Neural cell (in vitro differentiated cells): ENCODE results near the gene SV2C. TPM values are rescaled to one million over a fixed set of nuclear protein-coding genes. Genes with fewer than 3 reads are reported as not detected.

ENCODE experiments used
- H2AFZ ChIP-seq: fragments of 200-600, 300-800 bp; sonication (generic), shearing (Covaris generic); 2 replicates; pipeline ENCODE4 v1.6.0; 2014; ENCODE audit warnings: low read depth, mild to moderate bottlenecking, antibody characterized with exemption, low read length, moderate library complexity
- H3F3A ChIP-seq: fragments of 200-600 bp; shearing (Covaris generic); 2 replicates; pipeline ENCODE4 v1.6.1; 2016; ENCODE audit warnings: mild to moderate bottlenecking, moderate library complexity, mixed read lengths, antibody characterized with exemption, low read length; ENCODE audit not compliant: insufficient read depth, poor library complexity, severe bottlenecking
- H3K27ac ChIP-seq: fragments of 200-600, 300-800 bp; sonication (generic), shearing (Covaris generic); 2 replicates; pipeline ENCODE4 v1.5.1; 2014; ENCODE audit warnings: mild to moderate bottlenecking, low read length, moderate library complexity
- H3K27me3 ChIP-seq: fragments of 300-800, 200-600 bp; sonication (generic), shearing (Covaris generic); 2 replicates; pipeline ENCODE4 v1.6.0; 2014; ENCODE audit warnings: mild to moderate bottlenecking, low read depth, low read length, moderate library complexity; ENCODE audit not compliant: insufficient read depth
- H3K36me3 ChIP-seq: fragments of 300-800, 200-600 bp; sonication (generic), shearing (Covaris generic); 2 replicates; pipeline ENCODE4 v1.5.1; 2014; ENCODE audit warnings: mild to moderate bottlenecking, antibody characterized with exemption, low read length, moderate library complexity; ENCODE audit not compliant: insufficient read depth
- H3K4me2 ChIP-seq: fragments of 300-800, 200-600 bp; sonication (generic), shearing (Covaris generic); 2 replicates; pipeline ENCODE4 v1.6.0; 2014; ENCODE audit warnings: mild to moderate bottlenecking, low read length
- H3K4me3 ChIP-seq: fragments of 300-800, 200-600 bp; sonication (generic), shearing (Covaris generic); 2 replicates; pipeline ENCODE4 v1.5.1; 2014; ENCODE audit warnings: mild to moderate bottlenecking, low read length, moderate library complexity
- H3K79me2 ChIP-seq: fragments of 200-600 bp; shearing (Covaris generic); replicated peaks from 2 replicates; pipeline ENCODE4 v1.6.0; 2014; ENCODE audit warnings: mild to moderate bottlenecking, low read length, moderate library complexity; ENCODE audit not compliant: insufficient read depth
- H3K9ac ChIP-seq: fragments of 300-800, 200-600 bp; sonication (generic), shearing (Covaris generic); 2 replicates; pipeline ENCODE4 v1.6.1; 2016; ENCODE audit warnings: mild to moderate bottlenecking, low read length, mixed read lengths
- H3K9me2 ChIP-seq: fragments of 200-600 bp; shearing (Covaris generic); 2 replicates; pipeline ENCODE4 v1.6.1; 2016; ENCODE audit warnings: mild to moderate bottlenecking, low read length, mixed read lengths; ENCODE audit not compliant: insufficient read depth
- H3K9me3 ChIP-seq: fragments of 200-600, 300-800 bp; sonication (generic), shearing (Covaris generic); 2 replicates; pipeline ENCODE4 v1.6.1; 2016; ENCODE audit warnings: mild to moderate bottlenecking, mixed run types, low read length, moderate library complexity, mixed read lengths
- H4K20me1 ChIP-seq: fragments of 200-600 bp; shearing (Covaris generic); 2 replicates; pipeline ENCODE4 v1.6.1; 2016; ENCODE audit warnings: mild to moderate bottlenecking, mixed run types; ENCODE audit not compliant: insufficient read depth
- CTCF ChIP-seq: fragments of 450-650 bp; IDR thresholded peaks from 2 replicates; pipeline ENCODE4 v1.5.1; 2014; ENCODE audit warnings: antibody characterized with exemption, mild to moderate bottlenecking, moderate library complexity; ENCODE audit not compliant: poor library complexity, severe bottlenecking
- EP300 ChIP-seq: fragments of 450-650 bp; conservative IDR thresholded peaks from 2 replicates; pipeline ENCODE4 v1.6.1; 2014; ENCODE audit warnings: antibody characterized with exemption, mild to moderate bottlenecking, moderate library complexity; ENCODE audit not compliant: poor library complexity, severe bottlenecking
- EZH2 ChIP-seq: fragments of 200-600, 300-800 bp; shearing (Covaris generic), sonication (generic); IDR thresholded peaks from 2 replicates; pipeline ENCODE4 v1.6.1; 2014; ENCODE audit warnings: antibody characterized with exemption, low read length, borderline replicate concordance, mild to moderate bottlenecking; ENCODE audit not compliant: insufficient read depth, poor library complexity, severe bottlenecking
- MXI1 ChIP-seq: fragments of 450-650 bp; conservative IDR thresholded peaks from 2 replicates; pipeline ENCODE4 v1.6.1; 2014; ENCODE audit warnings: antibody characterized with exemption, mild to moderate bottlenecking; ENCODE audit not compliant: poor library complexity, severe bottlenecking
- POLR2AphosphoS5 ChIP-seq: IDR thresholded peaks from 2 replicates; pipeline ENCODE4 v1.6.1; 2012
- RAD21 ChIP-seq: fragments of 450-650 bp; conservative IDR thresholded peaks from 2 replicates; pipeline ENCODE4 v1.6.1; 2014; ENCODE audit warnings: antibody characterized with exemption, mild to moderate bottlenecking, moderate library complexity
- SMC3 ChIP-seq: fragments of 450-650 bp; conservative IDR thresholded peaks from 2 replicates; pipeline ENCODE4 v1.6.1; 2014; ENCODE audit warnings: antibody characterized with exemption, mild to moderate bottlenecking, moderate library complexity; ENCODE audit not compliant: poor library complexity
- TAF1 ChIP-seq: IDR thresholded peaks from 2 replicates; pipeline ENCODE4 v1.6.1; 2012; ENCODE audit warnings: low read depth
- polyA plus RNA-seq: library from polyadenylated mRNA; depleted of rRNA; stranded (reverse); fragments of >200 nt; gene quantifications from 2 replicates; pipeline ENCODE4 v1.2.3, GENCODE V29; 2014
- TF ChIP-seq, protein P1 (sequence below): IDR thresholded peaks from 2 replicates; pipeline ENCODE4 v1.6.1; 2012; ENCODE audit warnings: borderline replicate concordance

The SV2C gene
- polyA plus RNA-seq, 1 donor from 2014 or later = 0.45 TPM

- TF ChIP-seq EP300 (no peak), MXI1 (no peak), TAF1 (no peak), RAD21 (no peak)
- no peak overlapping the region for H2AFZ ChIP-seq
Measured at GRCh38 chr5:76193635-76194034, 110.5 kb downstream of the SV2C start.

GRCh38 chr5:76194340-76194739 lies 111.2 kb downstream of the SV2C start:
- no peaks in the 10 kb centered on the region for H3K9me2 ChIP-seq
- no peak overlapping the region for H3K4me2 ChIP-seq
- no peak overlapping the region for H3K4me3 ChIP-seq
- H3K27ac ChIP-seq = no peak overlapping the region
- H3K9ac ChIP-seq = no peak overlapping the region
- no peaks in the 10 kb centered on the region for H3K36me3 ChIP-seq
- H3F3A ChIP-seq = no peaks in the 10 kb centered on the region
- no peaks in the 10 kb centered on the region for H3K79me2 ChIP-seq
- TF ChIP-seq MXI1 (no peak), RAD21 (no peak), TAF1 (no peak), EZH2 (no peak), SMC3 (no peak), POLR2AphosphoS5 (no peak), EP300 (no peak), CTCF (no peak)
- TF ChIP-seq, protein P1, sequence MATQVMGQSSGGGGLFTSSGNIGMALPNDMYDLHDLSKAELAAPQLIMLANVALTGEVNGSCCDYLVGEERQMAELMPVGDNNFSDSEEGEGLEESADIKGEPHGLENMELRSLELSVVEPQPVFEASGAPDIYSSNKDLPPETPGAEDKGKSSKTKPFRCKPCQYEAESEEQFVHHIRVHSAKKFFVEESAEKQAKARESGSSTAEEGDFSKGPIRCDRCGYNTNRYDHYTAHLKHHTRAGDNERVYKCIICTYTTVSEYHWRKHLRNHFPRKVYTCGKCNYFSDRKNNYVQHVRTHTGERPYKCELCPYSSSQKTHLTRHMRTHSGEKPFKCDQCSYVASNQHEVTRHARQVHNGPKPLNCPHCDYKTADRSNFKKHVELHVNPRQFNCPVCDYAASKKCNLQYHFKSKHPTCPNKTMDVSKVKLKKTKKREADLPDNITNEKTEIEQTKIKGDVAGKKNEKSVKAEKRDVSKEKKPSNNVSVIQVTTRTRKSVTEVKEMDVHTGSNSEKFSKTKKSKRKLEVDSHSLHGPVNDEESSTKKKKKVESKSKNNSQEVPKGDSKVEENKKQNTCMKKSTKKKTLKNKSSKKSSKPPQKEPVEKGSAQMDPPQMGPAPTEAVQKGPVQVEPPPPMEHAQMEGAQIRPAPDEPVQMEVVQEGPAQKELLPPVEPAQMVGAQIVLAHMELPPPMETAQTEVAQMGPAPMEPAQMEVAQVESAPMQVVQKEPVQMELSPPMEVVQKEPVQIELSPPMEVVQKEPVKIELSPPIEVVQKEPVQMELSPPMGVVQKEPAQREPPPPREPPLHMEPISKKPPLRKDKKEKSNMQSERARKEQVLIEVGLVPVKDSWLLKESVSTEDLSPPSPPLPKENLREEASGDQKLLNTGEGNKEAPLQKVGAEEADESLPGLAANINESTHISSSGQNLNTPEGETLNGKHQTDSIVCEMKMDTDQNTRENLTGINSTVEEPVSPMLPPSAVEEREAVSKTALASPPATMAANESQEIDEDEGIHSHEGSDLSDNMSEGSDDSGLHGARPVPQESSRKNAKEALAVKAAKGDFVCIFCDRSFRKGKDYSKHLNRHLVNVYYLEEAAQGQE = no peak
- no peak overlapping the region for H2AFZ ChIP-seq
- no peaks in the 10 kb centered on the region for H3K27me3 ChIP-seq
- H4K20me1 ChIP-seq = no peaks in the 10 kb centered on the region
- H3K9me3 ChIP-seq = no peaks in the 10 kb centered on the region

More at GRCh38 chr5:76193635-76194034, 110.5 kb downstream of the SV2C start:
- no peaks in the 10 kb centered on the region for H3K27me3 ChIP-seq
- H3K9me3 ChIP-seq = no peaks in the 10 kb centered on the region
- H3F3A ChIP-seq = no peaks in the 10 kb centered on the region
- H3K4me2 ChIP-seq = no peak overlapping the region
- H3K27ac ChIP-seq = no peak overlapping the region
- no peaks in the 10 kb centered on the region for H3K79me2 ChIP-seq
- no peaks in the 10 kb centered on the region for H4K20me1 ChIP-seq
- no peaks in the 10 kb centered on the region for H3K9me2 ChIP-seq
- H3K36me3 ChIP-seq = no peaks in the 10 kb centered on the region
- H3K9ac ChIP-seq = no peak overlapping the region
- no peak overlapping the region for H3K4me3 ChIP-seq
